Fibroblast of lung (primary cell): Measurements from ENCODE around the gene TNIK.

Experiments
- CTCF ChIP-seq, 2 donors: IDR thresholded peaks in 1 of 2; conservative IDR thresholded peaks in 1 of 2; 1 replicate in 1 of 2; 2 replicates in 1 of 2; pipeline ENCODE4 v1.5.1; 2011 to 2012; ENCODE audit warnings: low read length in 2 of 2, control low read depth in 1 of 2, inconsistent platforms in 1 of 2, low read depth in 1 of 2, mild to moderate bottlenecking in 1 of 2
- EZH2 ChIP-seq: IDR thresholded peaks from 2 replicates; pipeline ENCODE4 v1.5.1; 2012; ENCODE audit warnings: low read length, control low read depth, mild to moderate bottlenecking; ENCODE audit errors: missing control alignments

DNA sequence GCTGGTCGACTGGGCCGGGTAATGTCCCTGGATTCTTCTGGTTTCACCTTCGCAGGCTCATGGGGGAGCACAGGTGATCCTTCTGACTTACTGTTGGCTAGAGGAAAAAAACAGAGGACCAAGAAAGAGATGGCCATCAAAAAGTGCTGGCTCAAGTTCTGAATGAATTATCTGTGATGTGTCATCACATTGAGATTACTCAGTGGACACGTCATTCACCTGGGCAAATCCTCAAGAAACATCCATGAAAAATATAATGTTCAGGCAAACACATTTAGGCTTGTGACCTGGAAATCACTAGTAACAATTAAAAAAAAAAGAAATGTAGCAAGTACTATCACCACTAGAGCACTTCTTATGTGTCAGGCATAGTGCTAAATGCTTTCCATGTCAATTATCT is 352.1 kb downstream of the TNIK start:
- TF ChIP-seq CTCF (conservative IDR thresholded peaks at IDR 0.05 in 1 of 2, IDR thresholded peaks at IDR 0.05 in 1 of 2; ENCODE audit: low read depth in 1 of 2, low read length in 2 of 2) (no peak), EZH2 (no peak)
